Measurements from ENCODE around the gene DLX5. TPM values are rescaled to one million over a fixed set of nuclear protein-coding genes. Genes with fewer than 3 reads are reported as not detected.

DLX5 gene
- total and polyA plus RNA-seq, 9 of the 15 experiments (the other 6 are each of a cell fraction or from before 2014, with no cell fraction given) = not detected

- Histone ChIP-seq H3K36me3 (ENCODE audit: control insufficient read depth, insufficient read depth, low read length) (no peaks in the 10 kb centered on the region), H3K9me1 (ENCODE audit: control insufficient read depth, insufficient read depth, low read length) (no peaks in the 10 kb centered on the region), H3K9me3 (replicated peaks; ENCODE audit: control insufficient read depth, insufficient read depth, low read depth, low read length) (no peaks in the 10 kb centered on the region), H2AFZ (ENCODE audit: low read depth, low read length) (no peak overlapping the region), H3K4me1 (replicated peaks in 1 of 2; ENCODE audit: control insufficient read depth in 2 of 2, insufficient read depth in 2 of 2, low read length in 2 of 2) (peaks cover 0 to 3% of the 10 kb centered on the region in 2 experiments; a peak in 1 of 5 replicates), H3K4me3 (no peak overlapping the region), H3K79me2 (ENCODE audit: control insufficient read depth, insufficient read depth, low read length) (no peaks in the 10 kb centered on the region), H4K20me1 (replicated peaks; ENCODE audit: control insufficient read depth, insufficient read depth, low read length) (no peaks in the 10 kb centered on the region), H3K9ac (ENCODE audit: insufficient read depth in 1 of 2, low read depth in 2 of 2, low read length in 2 of 2) (no peak overlapping the region), H3K27ac (ENCODE audit: extremely low read depth, low read depth, low read length) (no peak overlapping the region), H3K4me2 (ENCODE audit: insufficient read depth, low read length) (no peak overlapping the region), H3K27me3 (ENCODE audit: control insufficient read depth in 2 of 2, insufficient read depth in 2 of 2, low read length in 2 of 2) (peaks cover 67 to 69% of the 10 kb centered on the region in 2 experiments)
- DNase-seq (ENCODE audit: extremely low read depth in 1 of 4, low spot score in 3 of 4) (no peak), FAIRE-seq (no peak), ATAC-seq (no peak)
- no TSS peak for BruUV-seq (replicated peaks)
- in situ Hi-C loops (cut with MboI) = no loop called here
- ChIA-PET POLR2A (no interaction called here), CTCF (ENCODE audit: low intra/inter-chr PET ratio) (no interaction called here)
- under 1% methylated on average over 12 of the region's 14 CpGs for WGBS (ENCODE audit: insufficient coverage, low coverage, missing lambda C conversion rate)
- TF ChIP-seq, protein P1, sequence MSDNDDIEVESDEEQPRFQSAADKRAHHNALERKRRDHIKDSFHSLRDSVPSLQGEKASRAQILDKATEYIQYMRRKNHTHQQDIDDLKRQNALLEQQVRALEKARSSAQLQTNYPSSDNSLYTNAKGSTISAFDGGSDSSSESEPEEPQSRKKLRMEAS (CRISPR knock-in tag; IDR thresholded peaks at IDR 0.05) = no peak
- TF ChIP-seq, protein P2, sequence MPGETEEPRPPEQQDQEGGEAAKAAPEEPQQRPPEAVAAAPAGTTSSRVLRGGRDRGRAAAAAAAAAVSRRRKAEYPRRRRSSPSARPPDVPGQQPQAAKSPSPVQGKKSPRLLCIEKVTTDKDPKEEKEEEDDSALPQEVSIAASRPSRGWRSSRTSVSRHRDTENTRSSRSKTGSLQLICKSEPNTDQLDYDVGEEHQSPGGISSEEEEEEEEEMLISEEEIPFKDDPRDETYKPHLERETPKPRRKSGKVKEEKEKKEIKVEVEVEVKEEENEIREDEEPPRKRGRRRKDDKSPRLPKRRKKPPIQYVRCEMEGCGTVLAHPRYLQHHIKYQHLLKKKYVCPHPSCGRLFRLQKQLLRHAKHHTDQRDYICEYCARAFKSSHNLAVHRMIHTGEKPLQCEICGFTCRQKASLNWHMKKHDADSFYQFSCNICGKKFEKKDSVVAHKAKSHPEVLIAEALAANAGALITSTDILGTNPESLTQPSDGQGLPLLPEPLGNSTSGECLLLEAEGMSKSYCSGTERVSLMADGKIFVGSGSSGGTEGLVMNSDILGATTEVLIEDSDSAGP (CRISPR knock-in tag; IDR thresholded peaks at IDR 0.05) = no peak
- TF ChIP-seq PYGO2 (tag; IDR thresholded peaks at IDR 0.05) = no peak
- TF ChIP-seq ZNF583 (CRISPR knock-in tag; IDR thresholded peaks at IDR 0.05) = no peak
- TF ChIP-seq MEF2D (tag; conservative IDR thresholded peaks at IDR 0.05; ENCODE audit: low read depth) = no peak
- TF ChIP-seq POLR3A (IDR thresholded peaks at IDR 0.05; ENCODE audit: borderline replicate concordance, extremely low read depth, insufficient read depth, insufficient read length) = no peak
- TF ChIP-seq, protein P3, sequence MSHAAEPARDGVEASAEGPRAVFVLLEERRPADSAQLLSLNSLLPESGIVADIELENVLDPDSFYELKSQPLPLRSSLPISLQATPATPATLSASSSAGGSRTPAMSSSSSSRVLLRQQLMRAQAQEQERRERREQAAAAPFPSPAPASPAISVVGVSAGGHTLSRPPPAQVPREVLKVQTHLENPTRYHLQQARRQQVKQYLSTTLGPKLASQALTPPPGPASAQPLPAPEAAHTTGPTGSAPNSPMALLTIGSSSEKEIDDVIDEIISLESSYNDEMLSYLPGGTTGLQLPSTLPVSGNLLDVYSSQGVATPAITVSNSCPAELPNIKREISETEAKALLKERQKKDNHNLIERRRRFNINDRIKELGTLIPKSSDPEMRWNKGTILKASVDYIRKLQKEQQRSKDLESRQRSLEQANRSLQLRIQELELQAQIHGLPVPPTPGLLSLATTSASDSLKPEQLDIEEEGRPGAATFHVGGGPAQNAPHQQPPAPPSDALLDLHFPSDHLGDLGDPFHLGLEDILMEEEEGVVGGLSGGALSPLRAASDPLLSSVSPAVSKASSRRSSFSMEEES (CRISPR knock-in tag; IDR thresholded peaks at IDR 0.05) = no peak
- no peak for TF ChIP-seq THRAP3 (IDR thresholded peaks at IDR 0.05; ENCODE audit: borderline replicate concordance)
- TF ChIP-seq ZC3H11A (IDR thresholded peaks at IDR 0.05; ENCODE audit: low read depth, low read length) = no peak
- no peak for TF ChIP-seq FOXA1 (IDR thresholded peaks at IDR 0.05; ENCODE audit: borderline replicate concordance)
- TF ChIP-seq POLR2A (conservative IDR thresholded peaks at IDR 0.05) = no peak
- TF ChIP-seq, protein P4, sequence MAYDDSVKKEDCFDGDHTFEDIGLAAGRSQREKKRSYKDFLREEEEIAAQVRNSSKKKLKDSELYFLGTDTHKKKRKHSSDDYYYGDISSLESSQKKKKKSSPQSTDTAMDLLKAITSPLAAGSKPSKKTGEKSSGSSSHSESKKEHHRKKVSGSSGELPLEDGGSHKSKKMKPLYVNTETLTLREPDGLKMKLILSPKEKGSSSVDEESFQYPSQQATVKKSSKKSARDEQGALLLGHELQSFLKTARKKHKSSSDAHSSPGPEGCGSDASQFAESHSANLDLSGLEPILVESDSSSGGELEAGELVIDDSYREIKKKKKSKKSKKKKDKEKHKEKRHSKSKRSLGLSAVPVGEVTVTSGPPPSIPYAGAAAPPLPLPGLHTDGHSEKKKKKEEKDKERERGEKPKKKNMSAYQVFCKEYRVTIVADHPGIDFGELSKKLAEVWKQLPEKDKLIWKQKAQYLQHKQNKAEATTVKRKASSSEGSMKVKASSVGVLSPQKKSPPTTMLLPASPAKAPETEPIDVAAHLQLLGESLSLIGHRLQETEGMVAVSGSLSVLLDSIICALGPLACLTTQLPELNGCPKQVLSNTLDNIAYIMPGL (CRISPR knock-in tag; IDR thresholded peaks at IDR 0.05) = no peak
- TF ChIP-seq OTX1 (CRISPR knock-in tag; IDR thresholded peaks at IDR 0.05) = no peak
- intact Hi-C loops (cut with micrococcal nuclease) = no loop called here
These were observed 27.6 kb downstream of the DLX5 start for GRCh38 chr7:96996958-96997511.

All from K562 (cell line).